ENCODE data around the gene RNU7-1.

RNU7-1 gene

DNA sequence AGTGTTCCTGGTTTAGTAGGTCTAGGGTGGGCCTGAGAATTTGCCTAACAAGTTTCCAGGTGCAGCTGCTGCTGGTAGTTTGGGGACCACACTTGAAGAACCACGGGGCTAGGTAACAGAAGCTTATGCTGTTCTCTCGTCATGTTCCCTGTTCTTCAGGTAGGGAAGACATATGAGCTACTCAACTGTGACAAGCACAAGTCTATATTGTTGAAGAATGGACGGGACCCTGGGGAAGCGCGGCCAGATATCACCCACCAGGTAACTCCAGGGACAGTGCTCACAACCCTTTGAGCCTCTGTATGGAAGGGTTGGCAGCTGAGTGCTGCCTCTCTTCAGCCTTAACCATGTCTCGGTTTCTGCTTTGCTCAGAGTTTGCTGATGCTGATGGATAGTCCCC is 30.6 kb downstream of the RNU7-1 start:
- H3K36me3 ChIP-seq (ENCODE audit: control insufficient read depth, insufficient read depth, low read length) = peaks cover 20% of the 10 kb centered on the region
- no peaks in the 10 kb centered on the region for H3K4me1 ChIP-seq (ENCODE audit: control insufficient read depth, insufficient read depth, low read length)
- H3K4me3 ChIP-seq (ENCODE audit: low read length) = no peak overlapping the region
- WGBS (ENCODE audit: insufficient coverage, insufficient read length) = no CpG with 5 or more reads among the region's 6 CpGs
- no peak for DNase-seq (ENCODE audit: low read depth, low spot score)
- no peak overlapping the region for H3K27ac ChIP-seq (ENCODE audit: low read length)
- no peaks in the 10 kb centered on the region for H3K9me3 ChIP-seq (ENCODE audit: control insufficient read depth, insufficient read depth, low read length)
- no peaks in the 10 kb centered on the region for H3K27me3 ChIP-seq (ENCODE audit: control insufficient read depth, insufficient read depth, low read length)

DNA sequence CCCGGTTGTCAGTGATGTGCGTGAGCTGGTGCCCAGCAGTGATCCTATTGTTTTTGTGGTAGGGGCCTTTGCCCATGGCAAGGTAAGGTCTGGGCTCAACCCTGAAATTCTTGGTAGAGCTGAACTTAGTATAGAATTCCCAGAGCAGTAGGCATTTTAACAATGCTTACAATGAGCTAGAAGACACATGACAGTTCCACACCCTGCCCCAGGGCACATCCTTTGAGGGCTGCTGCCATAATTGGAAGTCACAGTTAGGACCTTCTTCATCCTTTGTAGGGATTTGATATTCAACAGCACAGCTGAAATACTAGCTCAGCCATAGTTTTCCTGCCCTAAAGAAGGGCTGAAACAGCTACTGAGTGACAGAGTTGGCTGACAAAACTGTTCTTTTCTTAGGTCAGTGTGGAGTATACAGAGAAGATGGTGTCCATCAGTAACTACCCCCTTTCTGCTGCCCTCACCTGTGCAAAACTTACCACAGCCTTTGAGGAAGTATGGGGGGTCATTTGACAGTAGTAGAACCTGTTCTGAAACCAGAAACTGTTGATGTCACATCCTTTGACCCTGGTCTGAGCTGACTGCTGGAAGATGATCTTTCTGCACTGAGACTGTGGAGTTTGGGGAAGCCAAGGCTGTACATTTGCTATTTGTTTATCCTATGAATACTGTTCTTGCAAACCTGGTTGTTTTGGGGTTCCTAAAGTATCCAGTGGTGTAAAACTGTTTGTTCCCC is 31.8 kb downstream of the RNU7-1 start:
- no peaks in the 10 kb centered on the region for H3K27me3 ChIP-seq (ENCODE audit: control insufficient read depth, insufficient read depth, low read length)
- H3K36me3 ChIP-seq (ENCODE audit: control insufficient read depth, insufficient read depth, low read length) = peaks cover 22% of the 10 kb centered on the region
- H3K27ac ChIP-seq (ENCODE audit: low read length) = no peak overlapping the region
- no peaks in the 10 kb centered on the region for H3K4me1 ChIP-seq (ENCODE audit: control insufficient read depth, insufficient read depth, low read length)
- H3K4me3 ChIP-seq (ENCODE audit: low read length) = no peak overlapping the region
- no peak for DNase-seq (ENCODE audit: low read depth, low spot score)
- no peaks in the 10 kb centered on the region for H3K9me3 ChIP-seq (ENCODE audit: control insufficient read depth, insufficient read depth, low read length)
- no CpG with 5 or more reads among the region's 2 CpGs for WGBS (ENCODE audit: insufficient coverage, insufficient read length)

DNA sequence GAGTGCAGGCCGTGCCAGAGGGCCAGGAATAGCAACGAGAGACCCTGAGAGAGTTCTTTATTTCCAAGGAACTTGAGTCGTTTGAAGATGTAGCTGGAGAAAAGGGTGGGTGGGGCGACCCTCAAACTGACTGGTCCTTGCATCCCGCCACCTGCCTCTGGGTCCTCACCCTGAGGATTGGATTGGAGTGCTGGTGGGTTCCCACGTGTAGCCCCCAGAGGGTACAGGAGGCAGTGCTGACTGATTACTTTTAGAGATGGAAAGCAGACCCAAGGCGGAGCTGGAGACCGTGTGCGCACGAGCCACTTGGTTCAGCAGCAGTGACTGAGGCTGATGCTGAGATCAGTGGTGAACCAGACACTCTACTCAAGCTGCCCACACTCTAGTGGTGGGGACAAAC is 34.0 kb downstream of the RNU7-1 start:
- WGBS (ENCODE audit: insufficient coverage, insufficient read length) = no CpG with 5 or more reads among the region's 10 CpGs
- Histone ChIP-seq H3K4me3 (ENCODE audit: low read length) (no peak overlapping the region), H3K27me3 (ENCODE audit: control insufficient read depth, insufficient read depth, low read length) (no peaks in the 10 kb centered on the region), H3K9me3 (ENCODE audit: control insufficient read depth, insufficient read depth, low read length) (no peaks in the 10 kb centered on the region), H3K36me3 (ENCODE audit: control insufficient read depth, insufficient read depth, low read length) (peaks cover 25% of the 10 kb centered on the region), H3K27ac (ENCODE audit: low read length) (no peak overlapping the region), H3K4me1 (ENCODE audit: control insufficient read depth, insufficient read depth, low read length) (no peaks in the 10 kb centered on the region)
- DNase-seq (ENCODE audit: low read depth, low spot score) = no peak

DNA sequence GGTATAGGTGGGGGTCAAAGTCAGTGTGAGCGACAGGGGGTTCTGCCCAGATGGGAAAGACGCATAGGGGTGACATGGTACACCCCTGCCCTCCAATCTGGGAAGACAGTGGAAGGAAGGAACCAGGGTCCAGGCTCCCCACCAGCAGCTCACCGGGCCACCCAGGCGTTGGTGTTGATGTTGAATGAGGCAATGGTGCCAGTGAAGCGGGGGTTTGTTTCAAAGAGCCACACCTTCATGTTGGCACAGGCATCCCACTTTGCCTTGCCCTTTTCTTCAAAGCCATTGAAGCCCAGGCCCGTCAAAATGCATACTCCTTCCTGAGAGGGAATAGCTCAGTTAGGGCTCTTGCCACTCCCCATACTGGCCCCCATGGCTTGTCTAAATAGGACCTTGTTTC is 34.6 kb downstream of the RNU7-1 start:
- peaks cover 25% of the 10 kb centered on the region for H3K36me3 ChIP-seq (ENCODE audit: control insufficient read depth, insufficient read depth, low read length)
- H3K4me1 ChIP-seq (ENCODE audit: control insufficient read depth, insufficient read depth, low read length) = no peaks in the 10 kb centered on the region
- H3K27me3 ChIP-seq (ENCODE audit: control insufficient read depth, insufficient read depth, low read length) = no peaks in the 10 kb centered on the region
- no peak for DNase-seq (ENCODE audit: low read depth, low spot score)
- no peak overlapping the region for H3K4me3 ChIP-seq (ENCODE audit: low read length)
- no peaks in the 10 kb centered on the region for H3K9me3 ChIP-seq (ENCODE audit: control insufficient read depth, insufficient read depth, low read length)
- no CpG with 5 or more reads among the region's 6 CpGs for WGBS (ENCODE audit: insufficient coverage, insufficient read length)
- H3K27ac ChIP-seq (ENCODE audit: low read length) = no peak overlapping the region

DNA sequence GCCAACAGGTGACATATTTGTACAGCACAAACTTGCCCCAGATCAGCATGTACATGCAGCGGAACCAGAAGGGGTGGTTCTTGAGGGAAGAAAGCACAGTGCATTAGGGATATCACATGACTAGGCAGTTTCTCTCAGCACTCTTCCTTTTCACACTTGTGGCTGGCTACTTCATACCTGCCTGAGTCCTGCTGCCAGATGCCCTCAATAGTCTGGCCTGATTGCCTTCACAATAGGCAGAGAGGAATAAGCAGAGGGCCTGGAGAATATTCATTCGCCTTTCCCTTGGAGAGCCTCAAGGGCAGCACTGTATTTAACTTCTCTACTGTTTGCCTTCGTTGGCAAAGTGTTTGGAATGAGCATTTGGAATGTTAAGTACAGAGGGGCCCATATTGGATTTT is 35.0 kb downstream of the RNU7-1 start:
- WGBS (ENCODE audit: insufficient coverage, insufficient read length) = no CpG with 5 or more reads among the region's 3 CpGs
- H3K36me3 ChIP-seq (ENCODE audit: control insufficient read depth, insufficient read depth, low read length) = peaks cover 25% of the 10 kb centered on the region
- H3K4me3 ChIP-seq (ENCODE audit: low read length) = no peak overlapping the region

DNA sequence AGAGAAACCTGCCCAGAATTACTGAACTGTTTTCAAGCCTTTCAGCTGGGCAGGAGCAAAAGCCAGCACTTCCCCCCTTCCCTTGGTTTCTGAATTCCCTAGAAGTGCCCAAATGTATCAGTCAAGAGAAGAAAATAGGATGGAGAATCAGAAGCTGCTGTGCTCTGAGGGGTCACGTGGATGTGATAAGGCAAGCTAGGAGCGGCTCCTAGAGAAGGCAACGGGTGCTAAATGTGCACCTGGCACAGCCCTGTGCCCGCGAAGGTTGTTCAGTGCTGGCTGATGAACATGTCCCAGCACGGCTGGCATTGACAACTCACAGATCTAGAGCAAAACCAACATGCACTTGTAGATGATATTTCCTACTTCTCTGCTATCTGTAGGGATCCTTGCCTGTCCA is 35.4 kb downstream of the RNU7-1 start:
- Histone ChIP-seq H3K27me3 (ENCODE audit: control insufficient read depth, insufficient read depth, low read length) (no peaks in the 10 kb centered on the region), H3K27ac (ENCODE audit: low read length) (no peak overlapping the region), H3K9me3 (ENCODE audit: control insufficient read depth, insufficient read depth, low read length) (no peaks in the 10 kb centered on the region), H3K4me3 (ENCODE audit: low read length) (no peak overlapping the region), H3K4me1 (ENCODE audit: control insufficient read depth, insufficient read depth, low read length) (no peaks in the 10 kb centered on the region), H3K36me3 (ENCODE audit: control insufficient read depth, insufficient read depth, low read length) (peaks cover 25% of the 10 kb centered on the region)
- WGBS (ENCODE audit: insufficient coverage, insufficient read length) = no CpG with 5 or more reads among the region's 6 CpGs
- DNase-seq (ENCODE audit: low read depth, low spot score) = no peak

More for the DNA sequence above, 35.0 kb downstream of the RNU7-1 start:
- H3K9me3 ChIP-seq (ENCODE audit: control insufficient read depth, insufficient read depth, low read length) = no peaks in the 10 kb centered on the region
- DNase-seq (ENCODE audit: low read depth, low spot score) = no peak
- H3K27me3 ChIP-seq (ENCODE audit: control insufficient read depth, insufficient read depth, low read length) = no peaks in the 10 kb centered on the region
- no peak overlapping the region for H3K27ac ChIP-seq (ENCODE audit: low read length)
- H3K4me1 ChIP-seq (ENCODE audit: control insufficient read depth, insufficient read depth, low read length) = no peaks in the 10 kb centered on the region

DNA sequence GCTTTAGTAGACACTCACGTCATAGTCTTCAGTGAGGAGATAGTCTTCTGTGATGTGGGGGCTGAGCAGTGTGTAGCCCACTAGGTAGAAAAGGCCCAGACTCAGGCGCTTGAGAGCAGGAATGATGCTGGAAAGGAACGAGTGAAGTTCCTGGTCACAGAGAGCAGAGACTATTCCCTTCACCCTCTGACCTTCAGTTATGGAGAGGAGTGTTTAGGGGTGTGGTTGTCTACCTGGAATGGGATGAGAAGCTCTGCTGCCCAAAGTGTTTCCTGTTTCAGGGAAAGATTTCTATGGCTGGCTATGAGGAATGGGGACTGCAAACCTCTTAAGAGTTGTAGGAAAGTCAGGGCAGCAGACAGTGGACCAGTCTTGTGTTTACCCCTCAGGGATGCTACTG is 35.8 kb downstream of the RNU7-1 start:
- WGBS (ENCODE audit: insufficient coverage, insufficient read length) = no CpG with 5 or more reads among the region's 3 CpGs

DNA sequence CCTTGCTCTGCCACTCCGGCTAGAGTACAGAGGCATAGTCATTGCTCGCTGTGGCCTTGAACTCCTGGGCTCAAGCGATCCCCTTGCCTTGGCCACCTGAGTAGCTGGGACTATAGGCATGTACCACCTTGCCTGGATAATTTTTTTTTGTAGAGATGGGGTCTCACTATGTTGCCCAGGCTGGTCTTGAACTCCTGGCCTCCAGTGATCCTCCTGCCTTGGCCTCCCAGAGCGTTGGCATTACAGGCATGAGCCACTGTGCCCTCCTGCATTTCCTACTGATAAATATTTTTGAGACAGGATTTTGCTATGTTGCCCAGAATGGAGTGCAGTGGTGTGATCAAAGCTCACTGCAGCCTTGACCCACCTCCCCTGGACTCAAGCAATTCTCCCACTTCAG is 36.5 kb downstream of the RNU7-1 start:
- Histone ChIP-seq H3K27ac (ENCODE audit: low read length) (no peak overlapping the region), H3K36me3 (ENCODE audit: control insufficient read depth, insufficient read depth, low read length) (peaks cover 16% of the 10 kb centered on the region; the same call in 1 of the 2 replicates)

More for the DNA sequence above, 35.8 kb downstream of the RNU7-1 start:
- no peaks in the 10 kb centered on the region for H3K27me3 ChIP-seq (ENCODE audit: control insufficient read depth, insufficient read depth, low read length)
- H3K27ac ChIP-seq (ENCODE audit: low read length) = no peak overlapping the region
- H3K4me1 ChIP-seq (ENCODE audit: control insufficient read depth, insufficient read depth, low read length) = no peaks in the 10 kb centered on the region
- no peaks in the 10 kb centered on the region for H3K9me3 ChIP-seq (ENCODE audit: control insufficient read depth, insufficient read depth, low read length)
- H3K4me3 ChIP-seq (ENCODE audit: low read length) = no peak overlapping the region
- H3K36me3 ChIP-seq (ENCODE audit: control insufficient read depth, insufficient read depth, low read length) = peaks cover 21% of the 10 kb centered on the region
- DNase-seq (ENCODE audit: low read depth, low spot score) = no peak

DNA sequence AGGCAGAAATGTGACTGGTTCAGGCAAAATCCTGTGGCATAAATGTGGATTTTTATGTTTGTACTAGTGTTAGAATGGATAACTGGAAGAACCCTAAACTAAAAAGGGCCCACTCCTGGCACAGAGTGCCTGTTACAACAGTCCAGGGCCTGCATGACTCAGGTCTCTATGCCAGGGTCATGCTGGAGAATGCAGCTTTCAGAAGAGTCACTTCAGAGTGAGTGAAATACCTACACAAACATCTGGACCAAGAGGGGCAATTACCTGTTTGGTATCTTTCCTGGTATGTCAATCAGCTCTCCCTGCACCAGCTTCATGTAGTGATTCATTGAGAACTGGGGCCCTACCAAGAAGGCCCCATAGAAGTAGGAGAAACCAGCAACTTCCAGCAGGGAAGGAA is 37.1 kb downstream of the RNU7-1 start:
- no peaks in the 10 kb centered on the region for H3K9me3 ChIP-seq (ENCODE audit: control insufficient read depth, insufficient read depth, low read length)
- no peak overlapping the region for H3K27ac ChIP-seq (ENCODE audit: low read length)
- no peaks in the 10 kb centered on the region for H3K4me1 ChIP-seq (ENCODE audit: control insufficient read depth, insufficient read depth, low read length)
- H3K27me3 ChIP-seq (ENCODE audit: control insufficient read depth, insufficient read depth, low read length) = no peaks in the 10 kb centered on the region
- no peak for DNase-seq (ENCODE audit: low read depth, low spot score)
- H3K36me3 ChIP-seq (ENCODE audit: control insufficient read depth, insufficient read depth, low read length) = peaks cover 11% of the 10 kb centered on the region; the same call in 1 of the 2 replicates
- no peak overlapping the region for H3K4me3 ChIP-seq (ENCODE audit: low read length)

More for the DNA sequence above, 36.5 kb downstream of the RNU7-1 start:
- no CpG with 5 or more reads among the region's 4 CpGs for WGBS (ENCODE audit: insufficient coverage, insufficient read length)
- DNase-seq (ENCODE audit: low read depth, low spot score) = no peak
- Histone ChIP-seq H3K4me1 (ENCODE audit: control insufficient read depth, insufficient read depth, low read length) (no peaks in the 10 kb centered on the region), H3K27me3 (ENCODE audit: control insufficient read depth, insufficient read depth, low read length) (no peaks in the 10 kb centered on the region), H3K4me3 (ENCODE audit: low read length) (no peak overlapping the region), H3K9me3 (ENCODE audit: control insufficient read depth, insufficient read depth, low read length) (no peaks in the 10 kb centered on the region)

DNA sequence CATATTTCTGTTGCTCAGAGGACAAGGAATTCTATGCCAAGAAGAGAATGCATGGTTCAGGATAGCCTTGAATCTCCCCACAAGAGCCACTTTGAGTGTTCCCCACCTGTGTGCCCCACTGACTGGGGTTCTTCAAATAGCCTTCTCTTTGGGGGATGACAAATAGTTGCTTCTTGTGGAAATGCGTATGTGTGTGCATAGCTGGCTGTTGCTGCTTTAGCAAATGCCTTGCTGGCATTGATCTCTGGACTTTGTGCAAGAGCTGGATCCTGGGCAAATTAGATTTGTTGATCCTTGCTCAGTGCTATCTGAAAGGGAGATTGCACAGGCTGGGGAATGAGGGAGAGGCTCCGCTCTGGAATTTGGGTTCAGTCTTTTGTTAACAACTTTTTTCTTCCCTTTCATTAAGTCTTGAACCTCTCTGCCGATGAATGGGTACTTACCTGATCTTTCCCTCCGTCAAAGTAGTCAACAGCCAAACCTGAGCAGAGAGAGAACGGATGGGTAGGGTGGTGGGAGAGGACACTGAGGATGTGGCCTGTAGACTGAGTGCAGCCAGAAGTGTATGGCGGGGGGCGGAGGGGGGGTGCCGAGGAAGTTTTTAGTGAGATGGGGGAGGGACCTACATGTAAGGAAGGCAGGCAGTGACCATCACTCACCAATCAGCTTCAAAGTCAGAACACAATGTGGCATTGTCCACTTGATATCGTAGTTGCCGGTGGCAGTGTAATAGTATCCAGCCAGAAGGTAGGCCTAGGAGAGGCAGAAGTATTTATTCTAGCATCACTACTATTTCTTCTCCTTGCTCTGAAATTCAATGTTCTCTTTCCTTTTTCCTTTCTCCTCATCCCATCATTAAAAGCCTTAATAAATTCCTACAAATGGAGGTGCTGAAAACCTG is 37.8 kb downstream of the RNU7-1 start:
- Histone ChIP-seq H3K27me3 (ENCODE audit: control insufficient read depth, insufficient read depth, low read length) (no peaks in the 10 kb centered on the region), H3K4me3 (ENCODE audit: low read length) (no peak overlapping the region), H3K9me3 (ENCODE audit: control insufficient read depth, insufficient read depth, low read length) (no peaks in the 10 kb centered on the region), H3K36me3 (ENCODE audit: control insufficient read depth, insufficient read depth, low read length) (peaks cover 6% of the 10 kb centered on the region; the same call in 1 of the 2 replicates), H3K27ac (ENCODE audit: low read length) (no peak overlapping the region), H3K4me1 (ENCODE audit: control insufficient read depth, insufficient read depth, low read length) (no peaks in the 10 kb centered on the region)
- WGBS (ENCODE audit: insufficient coverage, insufficient read length) = no CpG with 5 or more reads among the region's 10 CpGs
- no peak for DNase-seq (ENCODE audit: low read depth, low spot score)
